ENCODE results near the gene CXCR4.

CXCR4 gene

GRCh38 chr2:136085453-136086209 lies 32.3 kb downstream of the CXCR4 start:
- Histone ChIP-seq H3K9me3 (ENCODE audit: insufficient read depth, low read length) (no peaks in the 10 kb centered on the region), H3K36me3 (replicated peaks; ENCODE audit: low read depth, low read length) (no peaks in the 10 kb centered on the region), H3K9ac (ENCODE audit: low read length) (no peak overlapping the region), H3K4me3 (ENCODE audit: low read length) (no peak overlapping the region), H4K20me1 (ENCODE audit: insufficient read depth, low read length) (no peaks in the 10 kb centered on the region), H3K4me1 (ENCODE audit: low read length) (no peaks in the 10 kb centered on the region), H2AFZ (ENCODE audit: low read depth, low read length) (no peak overlapping the region), H3K4me2 (ENCODE audit: low read length) (no peak overlapping the region), H3K79me2 (ENCODE audit: low read length) (no peaks in the 10 kb centered on the region), H3K27ac (ENCODE audit: low read length) (no peak overlapping the region), H3K27me3 (ENCODE audit: low read depth, low read length) (no peaks in the 10 kb centered on the region)
- TF ChIP-seq CTCF (IDR thresholded peaks at IDR 0.05; ENCODE audit: low read depth, low read length) (no peak), EZH2phosphoT487 (IDR thresholded peaks at IDR 0.05; ENCODE audit: low read depth) (no peak)

- Histone ChIP-seq H3K79me2 (ENCODE audit: low read length) (no peaks in the 10 kb centered on the region), H3K27ac (ENCODE audit: low read length) (no peak overlapping the region), H3K36me3 (replicated peaks; ENCODE audit: low read depth, low read length) (no peaks in the 10 kb centered on the region), H3K4me3 (ENCODE audit: low read length) (no peak overlapping the region), H3K4me1 (ENCODE audit: low read length) (no peaks in the 10 kb centered on the region), H3K9me3 (ENCODE audit: insufficient read depth, low read length) (no peaks in the 10 kb centered on the region), H3K4me2 (ENCODE audit: low read length) (no peak overlapping the region), H4K20me1 (ENCODE audit: insufficient read depth, low read length) (no peaks in the 10 kb centered on the region), H3K9ac (ENCODE audit: low read length) (no peak overlapping the region), H3K27me3 (ENCODE audit: low read depth, low read length) (0 out of 2 replicates have a peak, but pooled peaks cover 4% of the 10 kb centered on the region), H2AFZ (ENCODE audit: low read depth, low read length) (no peak overlapping the region)
- TF ChIP-seq EZH2phosphoT487 (IDR thresholded peaks at IDR 0.05; ENCODE audit: low read depth) (no peak), CTCF (IDR thresholded peaks at IDR 0.05; ENCODE audit: low read depth, low read length) (no peak)
Measured at GRCh38 chr2:136081582-136082210, 36.3 kb downstream of the CXCR4 start.

GRCh38 chr2:136080114-136080513 lies 37.8 kb downstream of the CXCR4 start:
- TF ChIP-seq EZH2phosphoT487 (IDR thresholded peaks at IDR 0.05; ENCODE audit: low read depth): no peak
- no peak for TF ChIP-seq CTCF (IDR thresholded peaks at IDR 0.05; ENCODE audit: low read depth, low read length)
- Histone ChIP-seq H4K20me1 (ENCODE audit: insufficient read depth, low read length) (no peaks in the 10 kb centered on the region), H2AFZ (ENCODE audit: low read depth, low read length) (no peak overlapping the region), H3K9me3 (ENCODE audit: insufficient read depth, low read length) (no peaks in the 10 kb centered on the region), H3K9ac (ENCODE audit: low read length) (no peak overlapping the region), H3K4me1 (ENCODE audit: low read length) (no peaks in the 10 kb centered on the region), H3K36me3 (replicated peaks; ENCODE audit: low read depth, low read length) (no peaks in the 10 kb centered on the region), H3K4me3 (ENCODE audit: low read length) (no peak overlapping the region), H3K27ac (ENCODE audit: low read length) (no peak overlapping the region), H3K79me2 (ENCODE audit: low read length) (no peaks in the 10 kb centered on the region), H3K4me2 (ENCODE audit: low read length) (no peak overlapping the region), H3K27me3 (ENCODE audit: low read depth, low read length) (0 out of 2 replicates have a peak, but pooled peaks cover 4% of the 10 kb centered on the region)

- 0 out of 2 replicates have a peak, but pooled peaks cover 4% of the 10 kb centered on the region for H3K27me3 ChIP-seq (ENCODE audit: low read depth, low read length)
- H4K20me1 ChIP-seq (ENCODE audit: insufficient read depth, low read length): no peaks in the 10 kb centered on the region
- H3K4me3 ChIP-seq (ENCODE audit: low read length): no peak overlapping the region
- H3K79me2 ChIP-seq (ENCODE audit: low read length): no peaks in the 10 kb centered on the region
- TF ChIP-seq EZH2phosphoT487 (IDR thresholded peaks at IDR 0.05; ENCODE audit: low read depth) (no peak), CTCF (IDR thresholded peaks at IDR 0.05; ENCODE audit: low read depth, low read length) (no peak)
- H3K36me3 ChIP-seq (replicated peaks; ENCODE audit: low read depth, low read length): no peaks in the 10 kb centered on the region
- no peaks in the 10 kb centered on the region for H3K4me1 ChIP-seq (ENCODE audit: low read length)
- H3K9me3 ChIP-seq (ENCODE audit: insufficient read depth, low read length): 0 out of 2 replicates have a peak, but pooled peaks cover 3% of the 10 kb centered on the region
- H3K9ac ChIP-seq (ENCODE audit: low read length): no peak overlapping the region
- no peak overlapping the region for H2AFZ ChIP-seq (ENCODE audit: low read depth, low read length)
- no peak overlapping the region for H3K4me2 ChIP-seq (ENCODE audit: low read length)
- H3K27ac ChIP-seq (ENCODE audit: low read length): no peak overlapping the region
Measured at GRCh38 chr2:136077107-136077506, 40.8 kb downstream of the CXCR4 start.

Measured in OCI-LY3 (cell line).